ENCODE measurements around the gene APOO. TPM values are rescaled to one million over a fixed set of nuclear protein-coding genes. Genes with fewer than 3 reads are reported as not detected.
A peak's percentile ranks its signal among the peaks of the same experiment; 100 is the strongest.
"Not testable (repeated sequence)": the region's sequence is repeated elsewhere in the genome, so short reads cannot be mapped to it uniquely, and the experiment has no call there.

Gene APOO
- total RNA-seq, 3 donors from 2014 or later (not counting 1 experiment from before 2014, with no cell fraction given): 8.8 to 13.0 (median 10.0) TPM

DNA sequence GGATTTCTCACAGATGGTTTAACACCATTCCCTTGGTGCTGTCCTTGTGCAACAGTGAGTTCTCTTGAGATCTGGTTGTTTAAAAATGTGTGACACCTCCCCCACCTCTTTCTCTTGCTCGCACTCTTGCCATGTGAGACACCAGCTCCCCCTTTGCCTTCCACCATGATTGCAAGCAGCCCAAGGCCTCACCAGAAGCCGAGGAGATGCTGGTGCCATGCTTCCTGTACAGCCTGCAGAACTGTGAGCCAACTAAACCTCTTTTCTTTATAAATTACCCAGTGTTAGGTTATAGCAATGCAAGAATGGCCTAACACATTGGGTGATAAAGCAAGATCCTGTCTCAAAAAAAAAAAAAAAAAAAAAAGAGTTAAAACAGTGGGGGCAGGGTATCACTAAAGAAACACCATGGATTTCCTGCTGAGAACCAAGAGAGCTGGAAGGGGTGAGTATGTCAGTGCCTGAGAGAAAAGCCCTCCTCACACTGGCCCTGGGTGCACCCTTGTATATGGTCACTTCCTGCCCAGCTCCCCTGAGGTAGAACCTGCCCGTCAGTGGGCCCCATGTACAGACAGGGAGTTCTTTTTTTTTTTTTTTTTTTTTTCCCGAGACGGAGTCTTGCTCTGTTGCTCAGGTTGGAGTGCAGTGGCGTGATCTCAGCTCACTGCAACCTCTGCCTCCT lies 46.4 kb downstream of the APOO start:
- Mint-ChIP-seq H3K27ac (peak overlapping the region in 1 of 2 donors; percentile 56), H3K4me3 (no peak overlapping the region), H3K27me3 (ENCODE audit: low read depth in 2 of 2) (no peaks in the 10 kb centered on the region), H3K36me3 (no peaks in the 10 kb centered on the region), H3K4me1 (peaks cover 0 to 5% of the 10 kb centered on the region in 2 donors), H3K9me3 (no peaks in the 10 kb centered on the region)
- intact Hi-C loops (cut with micrococcal nuclease): no loop called here
- H3K36me3 ChIP-seq (ENCODE audit: control insufficient read depth, insufficient read depth, low read length): no peaks in the 10 kb centered on the region
- H3K4me3 ChIP-seq (ENCODE audit: low read length): no peak overlapping the region
- no peaks in the 10 kb centered on the region for H3K4me1 ChIP-seq (ENCODE audit: control insufficient read depth, insufficient read depth, low read length)
- ATAC-seq (peak in 2 of 3 donors; percentile 36 to 43), DNase-seq (no peak)
- WGBS (ENCODE audit: insufficient coverage): 94% methylated on average over 5 of the region's 6 CpGs
- TF ChIP-seq, protein P1, sequence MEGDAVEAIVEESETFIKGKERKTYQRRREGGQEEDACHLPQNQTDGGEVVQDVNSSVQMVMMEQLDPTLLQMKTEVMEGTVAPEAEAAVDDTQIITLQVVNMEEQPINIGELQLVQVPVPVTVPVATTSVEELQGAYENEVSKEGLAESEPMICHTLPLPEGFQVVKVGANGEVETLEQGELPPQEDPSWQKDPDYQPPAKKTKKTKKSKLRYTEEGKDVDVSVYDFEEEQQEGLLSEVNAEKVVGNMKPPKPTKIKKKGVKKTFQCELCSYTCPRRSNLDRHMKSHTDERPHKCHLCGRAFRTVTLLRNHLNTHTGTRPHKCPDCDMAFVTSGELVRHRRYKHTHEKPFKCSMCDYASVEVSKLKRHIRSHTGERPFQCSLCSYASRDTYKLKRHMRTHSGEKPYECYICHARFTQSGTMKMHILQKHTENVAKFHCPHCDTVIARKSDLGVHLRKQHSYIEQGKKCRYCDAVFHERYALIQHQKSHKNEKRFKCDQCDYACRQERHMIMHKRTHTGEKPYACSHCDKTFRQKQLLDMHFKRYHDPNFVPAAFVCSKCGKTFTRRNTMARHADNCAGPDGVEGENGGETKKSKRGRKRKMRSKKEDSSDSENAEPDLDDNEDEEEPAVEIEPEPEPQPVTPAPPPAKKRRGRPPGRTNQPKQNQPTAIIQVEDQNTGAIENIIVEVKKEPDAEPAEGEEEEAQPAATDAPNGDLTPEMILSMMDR (IDR thresholded peaks at IDR 0.05): no peak
- no peaks in the 10 kb centered on the region for H3K27me3 ChIP-seq (ENCODE audit: control insufficient read depth, insufficient read depth, low read length)
- no peak overlapping the region for H3K27ac ChIP-seq (ENCODE audit: low read length)
- no peaks in the 10 kb centered on the region for H3K9me3 ChIP-seq (ENCODE audit: control insufficient read depth, insufficient read depth, low read length)

- H3K9me3 Mint-ChIP-seq; H3K4me1 ChIP-seq (ENCODE audit: control insufficient read depth, insufficient read depth, low read length); H3K4me3 ChIP-seq (ENCODE audit: low read length); H3K27me3 Mint-ChIP-seq (ENCODE audit: low read depth in 2 of 2); H3K27ac Mint-ChIP-seq; H3K4me1 Mint-ChIP-seq; H3K4me3 Mint-ChIP-seq; H3K9me3 ChIP-seq (ENCODE audit: control insufficient read depth, insufficient read depth, low read length); H3K36me3 ChIP-seq (ENCODE audit: control insufficient read depth, insufficient read depth, low read length); H3K27ac ChIP-seq (ENCODE audit: low read length); H3K36me3 Mint-ChIP-seq; ATAC-seq; H3K27me3 ChIP-seq (ENCODE audit: control insufficient read depth, insufficient read depth, low read length); DNase-seq; intact Hi-C loops (cut with micrococcal nuclease): not testable (repeated sequence)
- 98% methylated on average over 7 of the region's 7 CpGs for WGBS (ENCODE audit: insufficient coverage)
These were observed 48.5 kb downstream of the APOO start for GRCh38 chrX:23859238-23859637.

DNA sequence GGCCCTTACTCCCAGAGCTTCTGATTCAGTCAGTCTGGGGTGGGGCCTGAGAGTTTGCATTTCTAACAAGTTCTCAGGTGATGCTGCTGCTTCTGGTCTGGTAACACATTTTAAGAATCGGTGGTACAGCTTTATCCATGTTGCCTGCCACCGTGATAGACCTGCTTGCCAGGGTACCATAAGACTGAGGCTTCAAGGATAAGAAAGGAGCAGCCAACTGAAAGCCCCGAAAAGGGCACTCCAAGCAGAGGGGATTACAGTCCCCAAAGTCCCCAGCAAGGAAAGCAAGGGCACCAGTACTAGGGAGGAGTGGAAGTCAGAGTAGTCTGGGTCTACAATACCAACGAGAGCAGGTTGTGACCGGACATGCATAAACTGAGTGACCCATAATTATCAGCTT lies 49.8 kb downstream of the APOO start:
- Histone ChIP-seq H3K9me3 (ENCODE audit: control insufficient read depth, insufficient read depth, low read length) (no peaks in the 10 kb centered on the region), H3K27me3 (ENCODE audit: control insufficient read depth, insufficient read depth, low read length) (no peaks in the 10 kb centered on the region), H3K4me3 (ENCODE audit: low read length) (no peak overlapping the region), H3K36me3 (ENCODE audit: control insufficient read depth, insufficient read depth, low read length) (no peaks in the 10 kb centered on the region), H3K27ac (ENCODE audit: low read length) (no peak overlapping the region), H3K4me1 (ENCODE audit: control insufficient read depth, insufficient read depth, low read length) (no peaks in the 10 kb centered on the region)
- DNase-seq (no peak), ATAC-seq (no peak)
- H3K27me3 Mint-ChIP-seq (ENCODE audit: low read depth in 2 of 2): no peaks in the 10 kb centered on the region
- no peak overlapping the region for H3K27ac Mint-ChIP-seq
- 100% methylated on average over 4 of the region's 5 CpGs for WGBS (ENCODE audit: insufficient coverage)
- H3K4me3 Mint-ChIP-seq: no peak overlapping the region
- peaks cover 0 to 5% of the 10 kb centered on the region in 2 donors for H3K4me1 Mint-ChIP-seq
- no peaks in the 10 kb centered on the region for H3K9me3 Mint-ChIP-seq
- intact Hi-C loops (cut with micrococcal nuclease): no loop called here
- TF ChIP-seq, protein P1 (IDR thresholded peaks at IDR 0.05): no peak
- H3K36me3 Mint-ChIP-seq: no peaks in the 10 kb centered on the region

GRCh38 chrX:23857363-23857762 lies 50.4 kb downstream of the APOO start:
- H3K4me1 Mint-ChIP-seq: peaks cover 0 to 5% of the 10 kb centered on the region in 2 donors
- Histone ChIP-seq H3K36me3 (ENCODE audit: control insufficient read depth, insufficient read depth, low read length) (no peaks in the 10 kb centered on the region), H3K4me3 (ENCODE audit: low read length) (no peak overlapping the region), H3K9me3 (ENCODE audit: control insufficient read depth, insufficient read depth, low read length) (no peaks in the 10 kb centered on the region), H3K27ac (ENCODE audit: low read length) (no peak overlapping the region), H3K27me3 (ENCODE audit: control insufficient read depth, insufficient read depth, low read length) (no peaks in the 10 kb centered on the region), H3K4me1 (ENCODE audit: control insufficient read depth, insufficient read depth, low read length) (no peaks in the 10 kb centered on the region)
- ATAC-seq (no peak), DNase-seq (no peak)
- no peaks in the 10 kb centered on the region for H3K9me3 Mint-ChIP-seq
- no peak overlapping the region for H3K4me3 Mint-ChIP-seq
- intact Hi-C loops (cut with micrococcal nuclease): no loop called here
- TF ChIP-seq, protein P1 (IDR thresholded peaks at IDR 0.05): no peak
- no peaks in the 10 kb centered on the region for H3K27me3 Mint-ChIP-seq (ENCODE audit: low read depth in 2 of 2)
- no peak overlapping the region for H3K27ac Mint-ChIP-seq
- no peaks in the 10 kb centered on the region for H3K36me3 Mint-ChIP-seq
